SK-N-SH treated with all-trans-retinoic acid at 6 μM for 48 hours (cell line): ENCODE results near the gene THRB.

ENCODE experiments used
- ATAC-seq: fragments of 200-7000 bp; cut with Tn5 transposase; 3 replicates; pipeline ENCODE4 v1.9.1; 2020; ENCODE audit warnings: mild to moderate bottlenecking, moderate library complexity
- CREB5 ChIP-seq: fragments of 250-450 bp; sonication (Bioruptor Pico); IDR thresholded peaks from 2 replicates; pipeline ENCODE4 v1.5.1; 2020; ENCODE audit warnings: low read depth, mild to moderate bottlenecking, moderate library complexity
- CSRNP3 ChIP-seq: fragments of 250-450 bp; sonication (Bioruptor Pico); IDR thresholded peaks from 2 replicates; pipeline ENCODE4 v1.5.1; 2021; ENCODE audit warnings: mild to moderate bottlenecking, moderate library complexity
- ESRRG ChIP-seq: fragments of 250-450 bp; sonication (Bioruptor Pico); IDR thresholded peaks from 2 replicates; pipeline ENCODE4 v1.6.1; 2021; ENCODE audit warnings: mild to moderate bottlenecking
- ISL1 ChIP-seq: fragments of 250-450 bp; sonication (Bioruptor Pico); IDR thresholded peaks from 2 replicates; pipeline ENCODE4 v2.1.2; 2022; ENCODE audit warnings: mild to moderate bottlenecking, moderate library complexity
- OSR1 ChIP-seq: fragments of 250-450 bp; sonication (Bioruptor Pico); IDR thresholded peaks from 2 replicates; pipeline ENCODE4 v1.8.0; 2022; ENCODE audit warnings: moderate library complexity, mild to moderate bottlenecking, inconsistent platforms
- PATZ1 ChIP-seq: fragments of 250-450 bp; sonication (Bioruptor Pico); IDR thresholded peaks from 2 replicates; pipeline ENCODE4 v1.8.0; 2020; ENCODE audit warnings: mild to moderate bottlenecking, moderate library complexity, borderline replicate concordance
- POU6F1 ChIP-seq: fragments of 250-450 bp; sonication (Bioruptor Pico); IDR thresholded peaks from 2 replicates; pipeline ENCODE4 v1.8.0; 2021; ENCODE audit warnings: low read depth, mild to moderate bottlenecking, moderate library complexity, borderline replicate concordance
- RARB ChIP-seq: fragments of 250-450 bp; sonication (Bioruptor Pico); IDR thresholded peaks from 2 replicates; pipeline ENCODE4 v1.8.0; 2021; ENCODE audit warnings: mild to moderate bottlenecking, moderate library complexity
- TSHZ2 ChIP-seq: fragments of 250-450 bp; sonication (Bioruptor Pico); IDR thresholded peaks from 2 replicates; pipeline ENCODE4 v1.5.0; 2020; ENCODE audit warnings: mild to moderate bottlenecking, moderate library complexity
- ZFP3 ChIP-seq: fragments of 250-450 bp; sonication (Bioruptor Pico); IDR thresholded peaks from 2 replicates; pipeline ENCODE4 v1.5.0; 2020; ENCODE audit warnings: mild to moderate bottlenecking, moderate library complexity
- ZFP30 ChIP-seq: fragments of 450-650 bp; formaldehyde crosslinking; IDR thresholded peaks from 2 replicates; pipeline ENCODE4 v1.5.0; 2022; ENCODE audit warnings: mild to moderate bottlenecking, moderate library complexity
- ZNF565 ChIP-seq: fragments of 450-650 bp; formaldehyde crosslinking; conservative IDR thresholded peaks from 2 replicates; pipeline ENCODE4 v1.5.0; 2020; ENCODE audit warnings: low read depth, mild to moderate bottlenecking, moderate library complexity

Gene THRB

GRCh38 chr3:24354230-24354629 is 140.4 kb downstream of the THRB start:
- TF ChIP-seq PATZ1 (no peak), OSR1 (CRISPR knock-in tag) (no peak), TSHZ2 (CRISPR knock-in tag) (no peak), CSRNP3 (no peak), POU6F1 (CRISPR knock-in tag) (no peak)

GRCh38 chr3:24352893-24353553 is 141.6 kb downstream of the THRB start:
- TF ChIP-seq ZNF565 (CRISPR knock-in tag) (no peak), RARB (CRISPR knock-in tag) (no peak), CREB5 (CRISPR knock-in tag) (no peak), ZFP30 (CRISPR knock-in tag) (no peak), ISL1 (CRISPR knock-in tag) (no peak)
- no peak for ATAC-seq

More at GRCh38 chr3:24354230-24354629, 140.4 kb downstream of the THRB start:
- no peak for ATAC-seq

GRCh38 chr3:24351779-24352469 is 142.7 kb downstream of the THRB start:
- TF ChIP-seq ZFP3 (CRISPR knock-in tag): no peak
- ATAC-seq: no peak

- TF ChIP-seq POU6F1 (CRISPR knock-in tag) (no peak), ESRRG (no peak), ZNF565 (CRISPR knock-in tag) (no peak)
Measured at GRCh38 chr3:24349367-24350019, 145.2 kb downstream of the THRB start.

More at GRCh38 chr3:24349367-24350019, 145.2 kb downstream of the THRB start:
- ATAC-seq: no peak
